T-helper 2 cell treated with Interferon-gamma antibody and Interleukin-4, amounts not matched to agents 5 μg/mL and 100 μg/mL, for 36 hours (primary cell): ENCODE results near the gene TGFBI.

Source experiments
- DNase-seq: peaks from one replicate; pipeline ENCODE4 v3.0.0; 2021; ENCODE audit warnings: low spot score
- H3K27ac Mint-ChIP-seq: one replicate; pipeline ENCODE4 v1.8.0; 2021; ENCODE audit warnings: mild to moderate bottlenecking, mixed read lengths
- H3K27me3 Mint-ChIP-seq: one replicate; pipeline ENCODE4 v1.8.0; 2021; ENCODE audit warnings: low read depth, mixed read lengths
- H3K36me3 Mint-ChIP-seq: one replicate; pipeline ENCODE4 v1.8.0; 2021; ENCODE audit warnings: low read depth, mixed read lengths
- H3K4me1 Mint-ChIP-seq: one replicate; pipeline ENCODE4 v1.8.0; 2021; ENCODE audit warnings: low read depth, mixed read lengths
- H3K4me3 Mint-ChIP-seq: one replicate; pipeline ENCODE4 v1.8.0; 2022; ENCODE audit warnings: mild to moderate bottlenecking, moderate library complexity, mixed read lengths
- H3K9me3 Mint-ChIP-seq: one replicate; pipeline ENCODE4 v1.8.0; 2021; ENCODE audit warnings: mixed read lengths

Gene TGFBI

DNA sequence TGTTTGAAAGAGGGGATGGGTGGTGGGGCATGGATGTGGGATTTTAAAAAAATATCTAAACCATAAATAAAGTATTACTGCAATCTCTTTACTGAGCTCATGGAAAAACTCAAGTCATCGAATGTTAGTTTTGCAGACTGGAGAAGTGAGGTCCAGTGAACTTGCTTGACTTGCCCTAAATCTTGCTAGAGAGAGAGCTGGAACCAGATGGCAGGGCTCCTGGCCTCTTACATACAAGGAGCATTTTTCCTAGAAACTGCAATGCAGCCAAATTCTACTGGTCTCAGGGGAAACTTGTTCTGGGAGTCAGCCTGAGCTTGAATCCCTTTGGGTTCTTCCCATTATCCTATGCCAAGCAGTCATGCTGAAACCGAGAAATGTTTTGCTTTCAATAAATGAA is 2.9 kb upstream of the TGFBI start:
- DNase-seq, result no peak
- Mint-ChIP-seq H3K9me3 (no peaks in the 10 kb centered on the region), H3K4me3 (no peak overlapping the region), H3K27ac (no peak overlapping the region), H3K36me3 (no peaks in the 10 kb centered on the region), H3K4me1 (no peaks in the 10 kb centered on the region), H3K27me3 (peaks cover 49% of the 10 kb centered on the region)

DNA sequence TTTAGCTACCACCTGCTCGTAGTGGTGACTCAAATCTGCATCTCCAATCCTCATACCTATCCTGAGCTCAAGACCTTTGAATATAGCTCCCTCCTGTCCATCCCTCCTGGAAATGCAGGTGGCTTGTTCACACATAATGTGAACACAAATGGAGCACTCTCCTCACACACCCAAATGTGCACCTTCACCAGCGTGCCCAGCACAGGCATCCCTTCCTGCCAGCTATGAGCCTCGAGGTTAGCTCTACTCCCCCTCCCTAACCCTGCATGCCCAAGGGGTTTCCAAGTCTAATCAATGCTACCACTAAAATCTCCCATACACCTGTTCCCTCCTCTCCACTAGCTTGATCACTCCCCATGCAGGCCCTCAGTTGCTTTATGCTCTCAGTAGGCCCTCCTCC is 2.2 kb upstream of the TGFBI start:
- peaks cover 55% of the 10 kb centered on the region for H3K27me3 Mint-ChIP-seq
- no peaks in the 10 kb centered on the region for H3K36me3 Mint-ChIP-seq
- DNase-seq, result no peak
- no peak overlapping the region for H3K27ac Mint-ChIP-seq
- no peaks in the 10 kb centered on the region for H3K4me1 Mint-ChIP-seq
- H3K9me3 Mint-ChIP-seq, result no peaks in the 10 kb centered on the region
- H3K4me3 Mint-ChIP-seq, result no peak overlapping the region

DNA sequence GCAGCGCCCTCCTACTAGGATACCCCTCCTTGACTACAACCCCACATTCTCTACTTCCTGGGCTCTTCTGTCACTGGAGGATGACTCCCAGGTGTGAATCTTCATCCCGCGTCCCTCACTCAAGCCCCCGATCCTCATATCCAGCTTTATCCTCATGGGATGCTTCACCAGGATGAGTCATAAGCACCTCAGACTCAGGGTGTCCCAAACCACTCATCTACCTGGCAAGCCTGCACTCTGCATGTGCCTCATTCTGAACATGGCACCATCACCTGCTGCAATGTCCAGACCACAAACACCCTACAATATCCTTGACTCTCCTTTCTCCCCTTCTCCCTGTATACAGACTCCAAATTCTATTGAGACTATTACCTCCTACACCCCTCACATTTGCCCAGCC is 1.5 kb upstream of the TGFBI start:
- Mint-ChIP-seq H3K4me3 (no peak overlapping the region), H3K9me3 (no peaks in the 10 kb centered on the region), H3K27me3 (peaks cover 52% of the 10 kb centered on the region), H3K27ac (no peak overlapping the region), H3K4me1 (no peaks in the 10 kb centered on the region), H3K36me3 (no peaks in the 10 kb centered on the region)
- DNase-seq, result no peak

DNA sequence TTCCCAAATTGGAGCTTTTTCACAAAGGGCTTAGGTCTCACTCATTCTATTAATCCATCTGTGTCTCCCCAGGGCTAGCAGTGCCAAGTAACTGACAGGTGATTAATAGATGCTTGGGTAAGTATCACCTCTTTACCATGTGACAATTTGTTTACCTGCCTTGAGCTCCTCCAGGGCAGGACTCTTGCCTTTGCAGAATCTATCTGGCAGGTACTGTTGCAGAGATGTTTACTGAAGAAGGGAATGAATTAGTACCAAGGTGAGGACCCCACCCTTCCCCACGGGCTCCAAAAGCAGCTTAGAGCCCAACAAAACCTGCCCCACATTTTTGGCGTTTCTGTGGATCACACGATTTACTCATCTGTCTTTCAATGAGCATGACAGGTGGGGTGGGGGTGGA is 698 bp upstream of the TGFBI start:
- Mint-ChIP-seq H3K27me3 (peaks cover 50% of the 10 kb centered on the region), H3K4me3 (no peak overlapping the region), H3K4me1 (no peaks in the 10 kb centered on the region), H3K9me3 (no peaks in the 10 kb centered on the region), H3K27ac (no peak overlapping the region), H3K36me3 (no peaks in the 10 kb centered on the region)
- DNase-seq, result no peak

DNA sequence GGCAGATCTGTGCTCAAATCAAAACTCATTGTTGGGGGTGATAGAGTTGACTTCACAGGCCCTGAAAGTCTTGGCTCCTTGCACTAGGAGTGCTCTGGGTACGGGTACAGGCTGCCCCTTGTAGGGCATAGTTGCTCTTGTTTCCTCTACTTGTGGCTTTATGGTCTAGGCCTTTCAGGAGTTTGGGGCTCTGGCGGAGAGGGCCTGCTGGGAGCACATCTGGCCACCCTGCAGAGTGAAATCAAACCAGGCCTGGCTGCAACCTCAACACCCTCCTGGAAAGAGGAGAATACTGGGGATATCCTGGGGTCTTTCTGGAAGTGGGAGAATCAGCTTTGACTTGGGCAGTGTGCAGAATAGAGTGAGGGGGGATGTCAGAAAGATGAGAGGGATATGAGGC is 1.5 kb downstream of the TGFBI start:
- peaks cover 45% of the 10 kb centered on the region for H3K27me3 Mint-ChIP-seq
- no peak overlapping the region for H3K27ac Mint-ChIP-seq
- no peaks in the 10 kb centered on the region for H3K9me3 Mint-ChIP-seq
- H3K4me3 Mint-ChIP-seq, result no peak overlapping the region
- DNase-seq, result no peak
- no peaks in the 10 kb centered on the region for H3K36me3 Mint-ChIP-seq
- no peaks in the 10 kb centered on the region for H3K4me1 Mint-ChIP-seq

DNA sequence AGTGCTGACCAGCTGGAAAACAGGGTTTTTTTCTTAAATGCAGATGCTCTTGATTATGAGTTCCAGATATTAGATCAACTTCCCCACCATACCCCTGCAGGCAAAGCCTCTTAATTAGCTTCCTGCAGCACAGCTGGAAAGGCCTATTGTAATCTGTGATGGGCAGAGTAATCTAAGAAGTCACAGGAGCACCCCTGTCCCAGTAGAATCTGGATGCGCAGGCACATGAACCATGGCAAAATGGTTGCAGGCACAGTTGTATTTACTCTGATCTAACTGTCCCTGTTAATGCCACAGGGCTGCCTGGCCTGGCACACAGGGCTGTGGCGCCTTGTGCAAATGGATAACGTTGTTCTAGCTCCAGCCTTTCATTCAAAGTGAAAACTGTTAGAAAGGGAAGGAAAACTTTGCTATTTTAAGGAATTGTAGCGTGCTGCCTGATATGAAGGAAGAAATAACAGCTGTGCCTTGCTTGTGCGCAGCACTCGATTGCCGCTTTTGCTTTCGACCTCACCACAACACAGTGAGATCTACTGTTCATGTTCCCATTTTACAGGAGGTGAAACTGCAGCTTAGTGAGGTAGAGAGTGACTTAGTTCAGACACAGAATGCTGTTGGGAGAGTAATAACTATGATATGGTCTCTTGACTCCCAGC is 2.3 kb downstream of the TGFBI start:
- no peaks in the 10 kb centered on the region for H3K36me3 Mint-ChIP-seq
- DNase-seq, result no peak
- H3K27me3 Mint-ChIP-seq, result peaks cover 41% of the 10 kb centered on the region
- H3K4me3 Mint-ChIP-seq, result no peak overlapping the region
- peaks cover 2% of the 10 kb centered on the region for H3K4me1 Mint-ChIP-seq
- H3K27ac Mint-ChIP-seq, result no peak overlapping the region
- H3K9me3 Mint-ChIP-seq, result no peaks in the 10 kb centered on the region

DNA sequence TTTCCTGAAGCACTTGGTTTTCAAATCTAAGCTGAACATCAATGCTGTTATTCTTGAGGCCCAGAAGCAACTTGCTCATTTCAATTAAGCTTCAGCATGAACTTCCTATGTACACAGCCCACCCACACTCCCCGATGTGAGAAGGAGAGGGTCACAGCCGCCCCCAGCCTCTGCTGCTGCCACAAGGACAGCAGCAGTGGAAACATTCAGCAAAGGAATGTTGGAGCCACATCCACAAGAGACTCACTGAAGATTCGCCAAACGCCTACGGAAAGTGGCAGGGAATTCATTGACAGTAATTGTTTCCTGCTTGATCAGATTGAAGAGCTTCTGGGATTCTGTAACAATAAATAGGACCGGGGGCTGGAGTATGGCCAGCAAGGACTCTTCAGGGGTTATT is 2.9 kb downstream of the TGFBI start:
- Mint-ChIP-seq H3K27me3 (peaks cover 38% of the 10 kb centered on the region), H3K4me1 (peaks cover 7% of the 10 kb centered on the region), H3K27ac (no peak overlapping the region), H3K4me3 (no peak overlapping the region), H3K36me3 (no peaks in the 10 kb centered on the region), H3K9me3 (no peaks in the 10 kb centered on the region)
- DNase-seq, result no peak

DNA sequence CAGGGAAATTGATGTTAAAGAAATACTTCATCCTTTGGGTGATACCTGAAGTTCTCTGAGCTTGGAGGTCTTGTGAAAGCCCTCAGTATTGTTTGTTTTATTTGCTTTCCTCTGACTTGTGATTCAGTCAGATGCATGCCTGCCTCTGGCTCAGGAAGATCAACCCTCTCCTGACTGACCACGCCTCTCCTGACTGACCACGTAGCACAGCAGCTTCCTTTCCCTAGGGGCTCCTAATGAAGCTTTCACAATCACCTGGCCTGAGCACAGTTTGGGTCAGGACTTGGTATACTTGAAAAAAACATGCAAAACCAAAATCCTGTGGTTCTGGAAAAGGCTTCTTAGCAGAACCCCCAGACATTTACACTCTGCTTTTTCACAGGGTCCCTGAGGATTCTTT is 3.8 kb downstream of the TGFBI start:
- Mint-ChIP-seq H3K36me3 (peaks cover under 1% of the 10 kb centered on the region), H3K9me3 (no peaks in the 10 kb centered on the region), H3K4me3 (no peak overlapping the region), H3K27ac (no peak overlapping the region), H3K4me1 (peaks cover 16% of the 10 kb centered on the region), H3K27me3 (peaks cover 30% of the 10 kb centered on the region)
- no peak for DNase-seq

DNA sequence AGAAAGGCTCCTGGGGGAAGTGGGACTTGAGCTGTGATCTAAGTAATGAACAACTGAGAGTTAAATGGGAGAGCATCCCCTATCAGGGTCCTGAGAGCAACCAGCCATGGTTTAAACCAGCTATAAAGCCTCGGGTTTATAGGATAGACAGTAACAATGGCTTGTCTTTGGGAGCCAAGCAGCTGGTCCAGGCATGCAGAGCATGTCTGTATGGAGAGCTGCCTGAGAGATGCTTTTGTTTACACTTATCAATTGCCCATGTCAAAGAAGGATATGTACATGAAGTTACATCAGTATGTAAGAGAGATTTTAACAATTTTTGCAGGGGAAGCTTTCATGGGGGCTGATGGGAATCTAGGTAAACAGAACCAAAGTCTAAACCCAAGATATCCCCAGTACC is 4.4 kb downstream of the TGFBI start:
- Mint-ChIP-seq H3K27me3 (peaks cover 25% of the 10 kb centered on the region), H3K4me3 (no peak overlapping the region), H3K4me1 (peaks cover 18% of the 10 kb centered on the region), H3K9me3 (no peaks in the 10 kb centered on the region), H3K36me3 (peaks cover 4% of the 10 kb centered on the region), H3K27ac (no peak overlapping the region)
- no peak for DNase-seq

DNA sequence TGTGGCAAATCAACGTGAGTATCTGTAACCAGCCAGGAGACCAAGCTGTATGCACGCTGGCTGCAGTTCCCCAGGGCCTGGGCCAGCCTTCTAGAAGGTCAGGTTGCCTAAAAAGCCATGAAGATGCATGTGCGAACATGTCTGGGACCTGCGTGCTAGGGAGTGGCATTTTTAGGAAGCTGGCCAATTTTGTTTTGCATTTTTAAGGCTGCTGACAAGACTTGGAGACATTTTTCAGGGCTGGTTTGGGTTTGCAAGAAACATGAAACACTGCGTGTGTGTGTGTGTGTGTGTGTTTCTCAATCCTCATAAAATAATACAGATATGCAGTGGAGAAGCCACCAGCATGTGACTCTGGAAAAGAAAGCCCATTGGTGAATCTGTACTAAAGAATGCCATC is 5.1 kb downstream of the TGFBI start:
- Mint-ChIP-seq H3K4me1 (peaks cover 18% of the 10 kb centered on the region), H3K36me3 (peaks cover 4% of the 10 kb centered on the region), H3K27ac (no peak overlapping the region), H3K9me3 (no peaks in the 10 kb centered on the region), H3K4me3 (no peak overlapping the region), H3K27me3 (peaks cover 25% of the 10 kb centered on the region)
- DNase-seq, result no peak

DNA sequence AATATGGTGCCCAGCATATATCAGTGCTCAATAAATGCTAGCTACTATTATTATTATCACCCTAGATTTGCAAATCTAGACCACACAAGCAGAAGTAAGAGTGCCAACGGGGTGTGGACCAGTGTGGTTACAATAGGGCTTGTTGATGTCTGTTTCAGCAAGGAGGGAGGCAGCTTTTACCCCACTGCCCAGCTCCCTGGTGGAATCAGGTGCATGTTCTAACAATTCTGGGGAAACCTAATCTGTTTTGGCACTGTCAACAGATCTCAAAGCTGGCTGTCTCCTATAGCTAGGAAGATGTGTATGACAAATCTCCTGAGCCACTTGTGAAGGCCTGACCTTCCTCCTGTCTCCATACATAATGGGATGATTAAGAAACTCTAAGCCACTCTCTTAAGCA is 5.7 kb downstream of the TGFBI start:
- DNase-seq, result no peak
- Mint-ChIP-seq H3K36me3 (peaks cover 4% of the 10 kb centered on the region), H3K4me3 (no peak overlapping the region), H3K27me3 (peaks cover 22% of the 10 kb centered on the region), H3K4me1 (peaks cover 18% of the 10 kb centered on the region), H3K27ac (no peak overlapping the region), H3K9me3 (no peaks in the 10 kb centered on the region)

DNA sequence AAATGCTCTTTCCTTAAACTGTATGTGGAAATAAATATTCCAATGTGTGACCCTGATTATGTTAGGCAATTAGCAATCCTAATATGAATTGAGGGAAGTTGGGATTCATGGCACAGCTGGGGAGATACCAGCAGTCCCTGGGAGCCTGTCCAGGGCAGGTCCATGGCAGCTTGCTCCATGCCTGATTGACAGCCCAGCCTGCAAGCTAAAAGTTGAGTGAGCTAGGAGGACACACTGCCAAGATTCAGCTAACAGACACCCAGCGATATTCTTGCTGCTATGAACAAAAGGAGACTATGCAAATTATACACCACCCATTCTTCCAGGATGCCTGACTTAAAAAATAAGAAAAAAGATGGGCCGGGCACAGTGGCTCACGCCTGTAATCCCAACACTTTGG is 6.2 kb downstream of the TGFBI start:
- peaks cover 4% of the 10 kb centered on the region for H3K36me3 Mint-ChIP-seq
- H3K4me1 Mint-ChIP-seq, result peaks cover 18% of the 10 kb centered on the region
- H3K27ac Mint-ChIP-seq, result no peak overlapping the region
- H3K27me3 Mint-ChIP-seq, result peaks cover 20% of the 10 kb centered on the region
- no peak for DNase-seq
- H3K4me3 Mint-ChIP-seq, result no peak overlapping the region
- no peaks in the 10 kb centered on the region for H3K9me3 Mint-ChIP-seq

DNA sequence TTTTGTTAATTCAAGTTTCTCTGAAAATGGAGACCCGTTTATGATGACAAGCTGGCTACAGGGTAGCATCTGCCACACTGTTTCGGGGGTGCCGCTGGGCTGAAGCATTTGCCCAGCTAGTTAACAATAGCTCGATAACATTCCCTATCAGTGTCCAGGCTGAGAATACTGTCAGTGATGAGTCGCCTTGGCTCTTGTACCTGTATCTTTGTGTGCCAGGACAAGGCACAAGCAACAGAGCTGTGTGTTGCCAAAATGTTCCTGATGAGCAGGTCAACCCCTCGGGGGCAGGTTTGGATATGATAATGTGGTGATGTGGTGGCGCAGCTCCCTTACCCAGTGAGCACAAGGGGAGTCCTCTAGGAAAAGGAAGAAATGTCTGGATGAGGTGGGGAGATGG is 7.0 kb downstream of the TGFBI start:
- Mint-ChIP-seq H3K27ac (no peak overlapping the region), H3K27me3 (peaks cover 12% of the 10 kb centered on the region), H3K9me3 (no peaks in the 10 kb centered on the region), H3K4me1 (peaks cover 18% of the 10 kb centered on the region), H3K36me3 (peaks cover 4% of the 10 kb centered on the region), H3K4me3 (no peak overlapping the region)
- DNase-seq, result no peak

DNA sequence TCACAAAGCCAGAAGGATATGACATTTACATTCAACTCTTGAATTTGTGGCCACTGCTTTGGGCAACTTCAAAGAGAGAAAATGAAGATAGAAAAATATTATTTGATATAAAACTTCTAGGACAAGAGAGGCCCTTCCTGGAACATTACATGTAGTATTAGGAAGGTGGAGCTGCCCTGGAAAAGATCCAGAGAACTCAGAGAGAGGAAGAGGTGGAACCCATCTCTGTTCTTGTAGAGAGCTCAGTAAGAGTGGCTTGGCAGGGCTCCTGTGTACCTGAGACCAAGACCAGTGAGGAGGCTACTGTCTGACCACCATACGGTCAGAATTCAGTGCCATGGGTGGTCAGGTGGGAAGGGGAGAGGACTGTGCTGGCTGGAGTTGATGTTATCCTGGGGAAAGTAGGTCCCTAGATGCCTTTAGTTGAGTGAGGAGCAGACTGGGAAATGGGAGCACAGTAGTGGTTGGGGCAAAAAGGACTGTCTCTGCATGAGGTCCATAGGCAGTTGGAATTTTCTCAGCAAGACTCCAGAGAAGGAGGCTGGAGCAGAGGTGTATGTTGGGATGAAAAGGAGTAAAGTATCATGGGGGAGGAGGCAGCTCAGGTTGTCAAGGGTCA is 7.6 kb downstream of the TGFBI start:
- Mint-ChIP-seq H3K27ac (peak overlapping the region; percentile 84), H3K4me1 (peaks cover 20% of the 10 kb centered on the region), H3K9me3 (no peaks in the 10 kb centered on the region), H3K27me3 (peaks cover 11% of the 10 kb centered on the region), H3K4me3 (peak overlapping the region; percentile 57), H3K36me3 (peaks cover 4% of the 10 kb centered on the region)
- no peak for DNase-seq
